WTC11 (cell line): ENCODE data around the gene PITPNM3. TPM values are rescaled to one million over a fixed set of nuclear protein-coding genes. Genes with fewer than 3 reads are reported as not detected.

Source experiments
- ATAC-seq: fragments of 200-7000 bp; cut with Tn5 transposase; 2 replicates; pipeline ENCODE4 v1.10.0; 2021; ENCODE audit warnings: mild to moderate bottlenecking, moderate library complexity
- CTCF ChIA-PET: fragments of 300-600 bp; sonication (Branson Sonifier 250); formaldehyde crosslinking; loops from one replicate; lab custom pipeline; 2021; ENCODE audit warnings: antibody characterized with exemption; lab: Charles Lee
- POLR2A ChIA-PET: fragments of 350-600 bp; sonication (Branson Sonifier 250); formaldehyde crosslinking; loops from one replicate; lab custom pipeline; 2021; ENCODE audit warnings: antibody characterized with exemption; lab: Charles Lee
- DNase-seq: peaks from one replicate; pipeline ENCODE4 v3.0.0; 2021; ENCODE audit warnings: low spot score
- H3K27ac Mint-ChIP-seq: 2 replicates; pipeline ENCODE4 v1.8.0; 2021; ENCODE audit warnings: mixed read lengths
- H3K27me3 Mint-ChIP-seq: 2 replicates; pipeline ENCODE4 v1.8.0; 2021; ENCODE audit warnings: low read depth, mild to moderate bottlenecking, moderate library complexity, mixed read lengths
- H3K36me3 Mint-ChIP-seq: 2 replicates; pipeline ENCODE4 v1.8.0; 2021; ENCODE audit warnings: mixed read lengths
- H3K4me1 Mint-ChIP-seq: 2 replicates; pipeline ENCODE4 v1.8.0; 2022; ENCODE audit warnings: mixed read lengths
- H3K4me3 Mint-ChIP-seq: 2 replicates; pipeline ENCODE4 v1.8.0; 2021; ENCODE audit warnings: mild to moderate bottlenecking, moderate library complexity, mixed read lengths
- H3K9me3 Mint-ChIP-seq: 2 replicates; pipeline ENCODE4 v1.8.0; 2021; ENCODE audit warnings: mixed read lengths
- CREM ChIP-seq: sonication (generic); formaldehyde crosslinking; IDR thresholded peaks from 2 replicates; pipeline ENCODE4 v1.8.1; 2022; ENCODE audit warnings: mild to moderate bottlenecking, missing genetic modification reagents, moderate library complexity
- EMX1 ChIP-seq: fragments of 250-450 bp; sonication (Bioruptor Pico); IDR thresholded peaks from 2 replicates; pipeline ENCODE4 v1.8.0; 2021; ENCODE audit warnings: mild to moderate bottlenecking
- ESRRA ChIP-seq: sonication (generic); formaldehyde crosslinking; IDR thresholded peaks from 2 replicates; pipeline ENCODE4 v1.8.1; 2022; ENCODE audit warnings: mild to moderate bottlenecking, missing genetic modification reagents, borderline replicate concordance
- FOXJ3 ChIP-seq: sonication (generic); formaldehyde crosslinking; IDR thresholded peaks from 2 replicates; pipeline ENCODE4 v1.9.0; 2021; ENCODE audit warnings: missing genetic modification reagents, mild to moderate bottlenecking, borderline replicate concordance
- FOXP1 ChIP-seq: sonication (generic); formaldehyde crosslinking; IDR thresholded peaks from 2 replicates; pipeline ENCODE4 v1.8.0; 2022; ENCODE audit warnings: missing genetic modification reagents, mild to moderate bottlenecking, moderate library complexity, borderline replicate concordance
- NFYB ChIP-seq: sonication (generic); formaldehyde crosslinking; conservative IDR thresholded peaks from 2 replicates; pipeline ENCODE4 v1.8.0; 2022; ENCODE audit warnings: low read depth, missing genetic modification reagents
- NR2C2 ChIP-seq: sonication (generic); formaldehyde crosslinking; IDR thresholded peaks from 2 replicates; pipeline ENCODE4 v1.8.0; 2022; ENCODE audit warnings: mild to moderate bottlenecking, missing genetic modification reagents
- SMAD3 ChIP-seq: sonication (generic); formaldehyde crosslinking; IDR thresholded peaks from 2 replicates; pipeline ENCODE4 v1.8.0; 2022; ENCODE audit warnings: missing genetic modification reagents, mild to moderate bottlenecking, borderline replicate concordance
- SMAD4 ChIP-seq: sonication (generic); formaldehyde crosslinking; IDR thresholded peaks from 2 replicates; pipeline ENCODE4 v1.8.0; 2022; ENCODE audit warnings: mild to moderate bottlenecking, missing genetic modification reagents
- TCF7 ChIP-seq: sonication (generic); formaldehyde crosslinking; IDR thresholded peaks from 2 replicates; pipeline ENCODE4 v1.8.0; 2022; ENCODE audit warnings: mild to moderate bottlenecking, low read depth, missing genetic modification reagents, moderate library complexity
- ZBTB21 ChIP-seq: sonication (generic); formaldehyde crosslinking; IDR thresholded peaks from 2 replicates; pipeline ENCODE4 v1.8.1; 2023; ENCODE audit warnings: mild to moderate bottlenecking, missing genetic modification reagents, borderline replicate concordance
- ZNF232 ChIP-seq: sonication (generic); formaldehyde crosslinking; IDR thresholded peaks from 2 replicates; pipeline ENCODE4 v1.8.0; 2022; ENCODE audit warnings: mild to moderate bottlenecking, missing genetic modification reagents
- ZNF396 ChIP-seq: fragments of 250-450 bp; sonication (Bioruptor Pico); IDR thresholded peaks from 2 replicates; pipeline ENCODE4 v1.8.0; 2021; ENCODE audit warnings: mild to moderate bottlenecking, moderate library complexity, borderline replicate concordance
- ZNF416 ChIP-seq: fragments of 250-450 bp; sonication (Bioruptor Pico); IDR thresholded peaks from 2 replicates; pipeline ENCODE4 v1.9.0; 2021; ENCODE audit warnings: mild to moderate bottlenecking, inconsistent platforms
- ZNF671 ChIP-seq: fragments of 250-450 bp; sonication (Bioruptor Pico); IDR thresholded peaks from 2 replicates; pipeline ENCODE4 v1.8.0; 2021; ENCODE audit warnings: mild to moderate bottlenecking
- total RNA-seq: library from RNA; stranded (reverse); gene quantifications from 3 replicates; pipeline ENCODE4 v1.2.3, GENCODE V29; 2021
- TF ChIP-seq, protein P1 (sequence below): fragments of 250-450 bp; sonication (Bioruptor Pico); IDR thresholded peaks from 2 replicates; pipeline ENCODE4 v1.9.0; 2021; ENCODE audit warnings: mild to moderate bottlenecking, borderline replicate concordance
- TF ChIP-seq, protein P2 (sequence below): sonication (generic); formaldehyde crosslinking; IDR thresholded peaks from 2 replicates; pipeline ENCODE4 v1.8.1; 2022; ENCODE audit warnings: mild to moderate bottlenecking, moderate library complexity, missing genetic modification reagents
- TF ChIP-seq, protein P3 (sequence below): sonication (generic); formaldehyde crosslinking; IDR thresholded peaks from 2 replicates; pipeline ENCODE4 v1.8.0; 2023; ENCODE audit warnings: missing genetic modification reagents
- TF ChIP-seq, protein P4 (sequence below): sonication (generic); formaldehyde crosslinking; IDR thresholded peaks from 2 replicates; pipeline ENCODE4 v1.8.0; 2022; ENCODE audit warnings: mild to moderate bottlenecking, missing genetic modification reagents
- TF ChIP-seq, protein P5 (sequence below): sonication (generic); formaldehyde crosslinking; IDR thresholded peaks from 2 replicates; pipeline ENCODE4 v1.8.1; 2023; ENCODE audit warnings: mild to moderate bottlenecking, missing genetic modification reagents, borderline replicate concordance
- TF ChIP-seq, protein P6 (sequence below): sonication (generic); formaldehyde crosslinking; IDR thresholded peaks from 2 replicates; pipeline ENCODE4 v1.8.1; 2022; ENCODE audit warnings: low read depth, mild to moderate bottlenecking, moderate library complexity, missing genetic modification reagents, borderline replicate concordance

Gene PITPNM3
- total RNA-seq, 1 experiment from 2014 or later, result 2.8 TPM

DNA sequence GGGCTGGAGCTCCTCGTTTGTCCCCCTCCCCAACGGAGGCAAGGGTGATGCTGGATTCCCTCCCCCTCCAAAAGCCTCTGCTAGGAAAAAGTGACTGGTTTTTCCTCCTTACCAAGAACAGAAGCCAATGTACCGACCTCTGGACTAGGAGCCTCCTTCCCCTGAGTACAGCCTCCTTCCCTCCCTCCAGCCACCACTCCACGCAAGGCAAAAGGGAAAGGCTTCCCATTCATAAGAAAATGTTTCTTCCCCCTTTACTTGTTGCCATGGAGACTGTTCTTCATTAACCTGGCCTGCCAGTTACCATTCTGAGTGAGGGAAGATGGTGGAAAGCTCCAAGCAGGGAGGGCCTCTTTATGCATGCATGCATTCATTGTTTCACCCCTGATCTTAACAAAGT lies 116.4 kb downstream of the PITPNM3 start (continued):
- TF ChIP-seq, protein P1, sequence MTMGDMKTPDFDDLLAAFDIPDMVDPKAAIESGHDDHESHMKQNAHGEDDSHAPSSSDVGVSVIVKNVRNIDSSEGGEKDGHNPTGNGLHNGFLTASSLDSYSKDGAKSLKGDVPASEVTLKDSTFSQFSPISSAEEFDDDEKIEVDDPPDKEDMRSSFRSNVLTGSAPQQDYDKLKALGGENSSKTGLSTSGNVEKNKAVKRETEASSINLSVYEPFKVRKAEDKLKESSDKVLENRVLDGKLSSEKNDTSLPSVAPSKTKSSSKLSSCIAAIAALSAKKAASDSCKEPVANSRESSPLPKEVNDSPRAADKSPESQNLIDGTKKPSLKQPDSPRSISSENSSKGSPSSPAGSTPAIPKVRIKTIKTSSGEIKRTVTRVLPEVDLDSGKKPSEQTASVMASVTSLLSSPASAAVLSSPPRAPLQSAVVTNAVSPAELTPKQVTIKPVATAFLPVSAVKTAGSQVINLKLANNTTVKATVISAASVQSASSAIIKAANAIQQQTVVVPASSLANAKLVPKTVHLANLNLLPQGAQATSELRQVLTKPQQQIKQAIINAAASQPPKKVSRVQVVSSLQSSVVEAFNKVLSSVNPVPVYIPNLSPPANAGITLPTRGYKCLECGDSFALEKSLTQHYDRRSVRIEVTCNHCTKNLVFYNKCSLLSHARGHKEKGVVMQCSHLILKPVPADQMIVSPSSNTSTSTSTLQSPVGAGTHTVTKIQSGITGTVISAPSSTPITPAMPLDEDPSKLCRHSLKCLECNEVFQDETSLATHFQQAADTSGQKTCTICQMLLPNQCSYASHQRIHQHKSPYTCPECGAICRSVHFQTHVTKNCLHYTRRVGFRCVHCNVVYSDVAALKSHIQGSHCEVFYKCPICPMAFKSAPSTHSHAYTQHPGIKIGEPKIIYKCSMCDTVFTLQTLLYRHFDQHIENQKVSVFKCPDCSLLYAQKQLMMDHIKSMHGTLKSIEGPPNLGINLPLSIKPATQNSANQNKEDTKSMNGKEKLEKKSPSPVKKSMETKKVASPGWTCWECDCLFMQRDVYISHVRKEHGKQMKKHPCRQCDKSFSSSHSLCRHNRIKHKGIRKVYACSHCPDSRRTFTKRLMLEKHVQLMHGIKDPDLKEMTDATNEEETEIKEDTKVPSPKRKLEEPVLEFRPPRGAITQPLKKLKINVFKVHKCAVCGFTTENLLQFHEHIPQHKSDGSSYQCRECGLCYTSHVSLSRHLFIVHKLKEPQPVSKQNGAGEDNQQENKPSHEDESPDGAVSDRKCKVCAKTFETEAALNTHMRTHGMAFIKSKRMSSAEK (CRISPR knock-in tag), result no peak
- no peak for TF ChIP-seq CREM

DNA sequence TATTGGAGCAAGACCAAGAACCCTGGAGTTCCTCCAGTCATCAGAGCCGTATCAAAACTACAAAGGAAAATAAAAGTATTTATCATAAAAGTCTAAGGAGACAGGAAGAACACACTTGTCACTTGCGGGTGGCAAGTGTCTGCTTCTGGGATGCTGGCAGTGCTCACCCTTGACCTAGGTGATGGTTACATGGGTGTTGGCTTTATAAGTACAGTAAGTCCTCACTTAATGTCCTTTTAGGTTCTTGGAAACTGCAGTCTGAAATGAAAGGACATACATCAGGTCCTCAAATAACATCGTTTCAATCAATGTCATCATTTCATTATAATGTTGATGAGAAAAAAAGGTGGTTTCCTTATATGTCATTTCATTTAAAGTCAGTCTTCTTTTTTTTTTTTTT lies 118.4 kb downstream of the PITPNM3 start:
- DNase-seq (no peak), ATAC-seq (no peak)
- peaks cover 48% of the 10 kb centered on the region for H3K4me1 Mint-ChIP-seq
- ChIA-PET POLR2A (no interaction called here), CTCF (no interaction called here)
- TF ChIP-seq, protein P2, sequence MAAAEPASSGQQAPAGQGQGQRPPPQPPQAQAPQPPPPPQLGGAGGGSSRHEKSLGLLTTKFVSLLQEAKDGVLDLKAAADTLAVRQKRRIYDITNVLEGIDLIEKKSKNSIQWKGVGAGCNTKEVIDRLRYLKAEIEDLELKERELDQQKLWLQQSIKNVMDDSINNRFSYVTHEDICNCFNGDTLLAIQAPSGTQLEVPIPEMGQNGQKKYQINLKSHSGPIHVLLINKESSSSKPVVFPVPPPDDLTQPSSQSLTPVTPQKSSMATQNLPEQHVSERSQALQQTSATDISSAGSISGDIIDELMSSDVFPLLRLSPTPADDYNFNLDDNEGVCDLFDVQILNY (CRISPR knock-in tag), result no peak
- TF ChIP-seq ZNF232 (CRISPR knock-in tag) (no peak), SMAD3 (CRISPR knock-in tag) (no peak), SMAD4 (CRISPR knock-in tag) (no peak), ZNF671 (CRISPR knock-in tag) (no peak), ESRRA (no peak), NFYB (CRISPR knock-in tag) (no peak), TCF7 (CRISPR knock-in tag) (no peak), ZNF416 (CRISPR knock-in tag) (no peak), EMX1 (no peak), ZNF396 (CRISPR knock-in tag) (no peak), FOXJ3 (no peak), ZBTB21 (no peak), FOXP1 (CRISPR knock-in tag) (no peak), NR2C2 (CRISPR knock-in tag) (no peak)
- TF ChIP-seq, protein P3, sequence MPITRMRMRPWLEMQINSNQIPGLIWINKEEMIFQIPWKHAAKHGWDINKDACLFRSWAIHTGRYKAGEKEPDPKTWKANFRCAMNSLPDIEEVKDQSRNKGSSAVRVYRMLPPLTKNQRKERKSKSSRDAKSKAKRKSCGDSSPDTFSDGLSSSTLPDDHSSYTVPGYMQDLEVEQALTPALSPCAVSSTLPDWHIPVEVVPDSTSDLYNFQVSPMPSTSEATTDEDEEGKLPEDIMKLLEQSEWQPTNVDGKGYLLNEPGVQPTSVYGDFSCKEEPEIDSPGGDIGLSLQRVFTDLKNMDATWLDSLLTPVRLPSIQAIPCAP (CRISPR knock-in tag), result no peak
- TF ChIP-seq, protein P4, sequence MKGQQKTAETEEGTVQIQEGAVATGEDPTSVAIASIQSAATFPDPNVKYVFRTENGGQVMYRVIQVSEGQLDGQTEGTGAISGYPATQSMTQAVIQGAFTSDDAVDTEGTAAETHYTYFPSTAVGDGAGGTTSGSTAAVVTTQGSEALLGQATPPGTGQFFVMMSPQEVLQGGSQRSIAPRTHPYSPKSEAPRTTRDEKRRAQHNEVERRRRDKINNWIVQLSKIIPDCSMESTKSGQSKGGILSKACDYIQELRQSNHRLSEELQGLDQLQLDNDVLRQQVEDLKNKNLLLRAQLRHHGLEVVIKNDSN (CRISPR knock-in tag), result no peak
- TF ChIP-seq, protein P5, sequence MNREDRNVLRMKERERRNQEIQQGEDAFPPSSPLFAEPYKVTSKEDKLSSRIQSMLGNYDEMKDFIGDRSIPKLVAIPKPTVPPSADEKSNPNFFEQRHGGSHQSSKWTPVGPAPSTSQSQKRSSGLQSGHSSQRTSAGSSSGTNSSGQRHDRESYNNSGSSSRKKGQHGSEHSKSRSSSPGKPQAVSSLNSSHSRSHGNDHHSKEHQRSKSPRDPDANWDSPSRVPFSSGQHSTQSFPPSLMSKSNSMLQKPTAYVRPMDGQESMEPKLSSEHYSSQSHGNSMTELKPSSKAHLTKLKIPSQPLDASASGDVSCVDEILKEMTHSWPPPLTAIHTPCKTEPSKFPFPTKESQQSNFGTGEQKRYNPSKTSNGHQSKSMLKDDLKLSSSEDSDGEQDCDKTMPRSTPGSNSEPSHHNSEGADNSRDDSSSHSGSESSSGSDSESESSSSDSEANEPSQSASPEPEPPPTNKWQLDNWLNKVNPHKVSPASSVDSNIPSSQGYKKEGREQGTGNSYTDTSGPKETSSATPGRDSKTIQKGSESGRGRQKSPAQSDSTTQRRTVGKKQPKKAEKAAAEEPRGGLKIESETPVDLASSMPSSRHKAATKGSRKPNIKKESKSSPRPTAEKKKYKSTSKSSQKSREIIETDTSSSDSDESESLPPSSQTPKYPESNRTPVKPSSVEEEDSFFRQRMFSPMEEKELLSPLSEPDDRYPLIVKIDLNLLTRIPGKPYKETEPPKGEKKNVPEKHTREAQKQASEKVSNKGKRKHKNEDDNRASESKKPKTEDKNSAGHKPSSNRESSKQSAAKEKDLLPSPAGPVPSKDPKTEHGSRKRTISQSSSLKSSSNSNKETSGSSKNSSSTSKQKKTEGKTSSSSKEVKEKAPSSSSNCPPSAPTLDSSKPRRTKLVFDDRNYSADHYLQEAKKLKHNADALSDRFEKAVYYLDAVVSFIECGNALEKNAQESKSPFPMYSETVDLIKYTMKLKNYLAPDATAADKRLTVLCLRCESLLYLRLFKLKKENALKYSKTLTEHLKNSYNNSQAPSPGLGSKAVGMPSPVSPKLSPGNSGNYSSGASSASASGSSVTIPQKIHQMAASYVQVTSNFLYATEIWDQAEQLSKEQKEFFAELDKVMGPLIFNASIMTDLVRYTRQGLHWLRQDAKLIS (CRISPR knock-in tag), result no peak
- TF ChIP-seq, protein P6, sequence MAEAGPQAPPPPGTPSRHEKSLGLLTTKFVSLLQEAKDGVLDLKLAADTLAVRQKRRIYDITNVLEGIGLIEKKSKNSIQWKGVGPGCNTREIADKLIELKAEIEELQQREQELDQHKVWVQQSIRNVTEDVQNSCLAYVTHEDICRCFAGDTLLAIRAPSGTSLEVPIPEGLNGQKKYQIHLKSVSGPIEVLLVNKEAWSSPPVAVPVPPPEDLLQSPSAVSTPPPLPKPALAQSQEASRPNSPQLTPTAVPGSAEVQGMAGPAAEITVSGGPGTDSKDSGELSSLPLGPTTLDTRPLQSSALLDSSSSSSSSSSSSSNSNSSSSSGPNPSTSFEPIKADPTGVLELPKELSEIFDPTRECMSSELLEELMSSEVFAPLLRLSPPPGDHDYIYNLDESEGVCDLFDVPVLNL (CRISPR knock-in tag), result no peak
- H3K36me3 Mint-ChIP-seq, result peaks cover 2% of the 10 kb centered on the region; the same call in 1 of the 2 replicates
- H3K4me3 Mint-ChIP-seq, result peak overlapping the region; percentile 27
- H3K27me3 Mint-ChIP-seq, result peaks cover 2% of the 10 kb centered on the region; the same call in 1 of the 2 replicates
- H3K27ac Mint-ChIP-seq, result 0 out of 2 replicates have a peak overlapping the region, but pooled peaks have one; percentile 24
- H3K9me3 Mint-ChIP-seq, result peaks cover 23% of the 10 kb centered on the region
